ENCODE measurements around the gene GALNT17.

GALNT17 gene

DNA sequence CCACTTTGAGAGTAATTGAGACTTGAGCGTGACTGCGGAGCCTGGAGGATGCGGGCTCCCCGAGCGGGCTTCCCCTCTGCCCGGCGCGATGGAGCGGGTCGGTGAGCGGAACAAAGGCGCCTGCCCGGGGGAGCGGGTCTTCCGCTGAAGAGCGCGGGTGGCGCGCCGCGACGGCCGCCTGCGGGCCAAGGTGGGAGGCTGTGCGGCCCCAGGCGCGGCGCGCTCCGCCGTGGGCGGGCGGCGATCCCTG, at the start of gene GALNT17:
GALNT17 (plus strand) TSS at position 18 of the 250 bp plus-strand sequence.
- ATAC-seq (no peak), DNase-seq (peak; percentile 3)

DNA sequence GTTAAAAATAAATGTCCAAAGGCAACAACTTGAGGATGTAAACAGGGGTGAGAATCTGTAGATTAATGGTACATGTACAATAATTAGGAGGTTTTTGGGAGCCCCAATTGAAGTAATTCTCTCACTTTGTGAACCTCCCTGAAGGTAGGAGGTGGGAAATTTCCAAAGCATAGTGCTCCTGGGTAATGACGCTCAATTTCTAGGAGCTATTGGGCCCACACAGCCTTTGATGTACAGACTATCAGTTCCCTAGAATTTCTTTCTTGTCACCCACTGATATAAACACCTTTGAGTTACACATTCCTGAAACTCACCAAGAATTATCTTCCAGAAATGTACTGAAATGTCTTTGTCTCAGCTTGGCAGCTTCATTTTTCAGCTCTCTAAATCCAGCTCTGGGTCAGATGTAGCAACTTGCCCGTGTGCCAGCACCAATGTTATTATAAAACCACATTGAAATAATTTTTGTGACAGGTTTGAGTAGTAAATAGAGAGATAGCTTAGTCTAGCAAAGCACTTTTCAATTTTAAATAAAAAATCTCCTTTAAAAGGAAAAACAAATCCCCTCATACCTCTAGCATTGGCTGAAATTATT, 36.6 kb upstream of the GALNT17 start:
- DNase-seq (no peak), ATAC-seq (no peak)

DNA sequence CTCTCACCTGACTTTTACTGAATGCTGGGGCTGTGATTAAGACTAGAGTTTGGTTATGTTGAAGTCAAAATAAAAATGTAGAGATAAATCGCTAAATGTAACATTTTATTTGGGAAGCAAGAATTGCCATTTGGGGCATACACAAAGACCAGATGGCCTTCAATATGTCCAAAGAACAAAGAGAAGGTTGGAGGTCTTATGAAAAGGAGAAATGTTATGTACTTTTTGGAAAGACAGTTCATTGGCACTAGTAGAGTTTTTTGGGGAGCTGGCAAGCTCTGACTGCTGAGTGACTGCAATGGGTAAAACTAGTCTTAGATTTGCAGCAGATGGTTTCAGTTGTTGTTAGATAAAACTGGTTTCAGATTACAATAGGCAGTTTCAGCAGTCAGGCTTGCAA, 35.6 kb upstream of the GALNT17 start:
- no peak for ATAC-seq

DNA sequence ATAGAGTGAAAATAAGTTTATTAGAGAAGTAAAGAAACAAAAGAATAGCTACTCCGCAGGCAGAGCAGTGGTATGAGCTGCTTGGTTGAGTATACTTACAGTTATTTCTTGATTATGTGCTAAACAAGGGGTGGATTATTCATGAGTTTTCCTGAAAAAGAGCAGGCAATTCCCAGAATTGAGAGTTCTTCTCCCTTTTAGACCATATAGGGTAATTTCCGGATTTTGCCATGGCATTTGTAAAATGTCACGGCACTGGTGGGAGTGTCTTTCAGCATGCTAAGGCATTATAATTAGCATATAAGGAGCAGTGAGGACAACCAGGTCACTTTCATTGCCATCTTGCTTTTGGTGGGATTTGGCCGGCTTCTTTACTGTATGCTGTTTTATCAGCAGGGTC, 25.7 kb upstream of the GALNT17 start:
- DNase-seq (no peak), ATAC-seq (no peak)

More for the DNA sequence above, 35.6 kb upstream of the GALNT17 start:
- DNase-seq, result no peak

DNA sequence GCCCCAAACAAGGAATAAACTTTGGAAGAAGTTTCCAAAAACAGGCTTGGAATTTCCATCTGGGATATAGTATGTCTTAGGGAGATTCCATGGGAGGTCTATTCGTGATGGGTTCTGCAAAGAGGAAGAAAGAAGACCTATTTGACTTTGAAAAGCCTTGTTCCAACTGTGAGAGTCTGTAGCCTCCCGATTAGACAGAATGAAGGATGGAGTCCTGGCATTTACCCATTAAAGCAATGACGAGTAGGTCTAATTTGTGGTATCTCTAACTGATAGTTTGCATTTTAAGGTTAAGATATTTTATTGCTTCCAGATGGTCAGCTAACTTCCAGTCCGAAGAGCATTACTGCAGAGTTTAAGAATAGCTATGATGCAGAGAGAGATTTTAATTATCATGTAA, 19.5 kb upstream of the GALNT17 start:
- DNase-seq, result no peak
- ATAC-seq, result no peak

DNA sequence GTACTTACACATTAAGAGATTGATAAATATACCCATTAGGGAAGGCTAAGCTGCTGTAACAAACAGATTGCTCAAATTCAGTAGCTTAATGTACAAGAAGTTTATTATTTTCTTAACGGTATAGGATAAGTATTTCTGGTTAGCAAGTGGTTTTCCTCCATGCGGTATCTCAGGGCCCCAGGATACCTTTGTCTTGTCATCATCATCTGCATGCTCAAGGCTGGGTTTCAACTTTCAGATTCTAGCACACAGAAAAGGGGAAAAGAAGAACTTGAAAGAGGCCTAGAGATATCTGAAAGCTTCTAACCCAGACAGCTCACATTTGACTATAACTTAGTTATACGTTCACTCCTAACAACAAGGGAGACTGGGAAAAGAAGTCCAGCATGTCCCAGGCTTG, 11.8 kb upstream of the GALNT17 start:
- ATAC-seq (no peak), DNase-seq (no peak)

DNA sequence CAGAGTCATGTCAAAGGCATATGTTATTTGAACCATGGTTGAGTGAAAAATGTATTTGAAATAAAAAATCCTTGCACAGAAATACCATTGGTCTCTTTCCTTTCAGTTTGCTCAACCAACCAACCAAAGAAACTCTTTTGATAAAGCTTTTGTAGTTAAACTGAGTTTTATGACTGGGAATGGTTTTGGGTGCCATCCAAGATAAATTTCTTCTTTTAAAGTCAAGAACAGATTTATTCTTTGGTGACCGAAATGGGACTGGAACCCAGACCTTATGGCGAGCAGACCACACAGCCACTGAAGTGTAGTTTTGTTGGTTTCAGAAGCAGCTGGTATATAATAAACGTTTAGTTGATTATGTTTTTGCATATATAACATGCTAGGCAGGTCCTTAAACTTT, 2.8 kb upstream of the GALNT17 start:
- ATAC-seq (no peak), DNase-seq (no peak)

DNA sequence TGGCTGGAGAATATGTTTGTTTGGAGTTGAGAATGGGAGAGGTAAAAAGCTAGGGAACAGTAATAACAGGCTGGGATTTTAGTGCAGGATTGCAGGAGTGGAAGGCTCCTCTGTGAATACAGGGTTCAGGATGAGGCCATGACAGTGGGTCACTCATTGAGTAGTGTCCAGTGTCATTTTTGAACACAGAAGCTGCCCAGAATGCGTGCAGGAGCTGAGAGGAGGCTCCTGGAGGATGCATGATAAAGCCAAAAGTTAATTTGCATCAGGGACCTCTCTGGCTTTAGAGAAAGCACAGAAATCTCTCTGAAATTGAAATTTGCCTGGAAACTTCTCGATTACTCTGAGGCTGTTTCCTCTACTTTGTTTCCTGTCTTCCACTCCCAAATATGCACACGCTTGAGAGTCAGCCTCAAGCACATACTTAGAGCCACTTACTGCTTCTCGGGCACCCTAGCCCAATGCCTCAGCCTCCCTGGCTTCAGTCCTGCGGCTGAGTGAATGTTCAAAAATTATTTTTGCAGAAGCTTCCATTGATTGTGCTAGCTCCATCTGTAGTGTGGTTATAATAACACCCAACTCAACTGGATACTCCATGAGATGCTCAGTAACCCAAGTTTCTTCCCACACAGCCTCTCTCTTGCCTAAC, 1.8 kb upstream of the GALNT17 start:
- ATAC-seq (no peak), DNase-seq (no peak)

DNA sequence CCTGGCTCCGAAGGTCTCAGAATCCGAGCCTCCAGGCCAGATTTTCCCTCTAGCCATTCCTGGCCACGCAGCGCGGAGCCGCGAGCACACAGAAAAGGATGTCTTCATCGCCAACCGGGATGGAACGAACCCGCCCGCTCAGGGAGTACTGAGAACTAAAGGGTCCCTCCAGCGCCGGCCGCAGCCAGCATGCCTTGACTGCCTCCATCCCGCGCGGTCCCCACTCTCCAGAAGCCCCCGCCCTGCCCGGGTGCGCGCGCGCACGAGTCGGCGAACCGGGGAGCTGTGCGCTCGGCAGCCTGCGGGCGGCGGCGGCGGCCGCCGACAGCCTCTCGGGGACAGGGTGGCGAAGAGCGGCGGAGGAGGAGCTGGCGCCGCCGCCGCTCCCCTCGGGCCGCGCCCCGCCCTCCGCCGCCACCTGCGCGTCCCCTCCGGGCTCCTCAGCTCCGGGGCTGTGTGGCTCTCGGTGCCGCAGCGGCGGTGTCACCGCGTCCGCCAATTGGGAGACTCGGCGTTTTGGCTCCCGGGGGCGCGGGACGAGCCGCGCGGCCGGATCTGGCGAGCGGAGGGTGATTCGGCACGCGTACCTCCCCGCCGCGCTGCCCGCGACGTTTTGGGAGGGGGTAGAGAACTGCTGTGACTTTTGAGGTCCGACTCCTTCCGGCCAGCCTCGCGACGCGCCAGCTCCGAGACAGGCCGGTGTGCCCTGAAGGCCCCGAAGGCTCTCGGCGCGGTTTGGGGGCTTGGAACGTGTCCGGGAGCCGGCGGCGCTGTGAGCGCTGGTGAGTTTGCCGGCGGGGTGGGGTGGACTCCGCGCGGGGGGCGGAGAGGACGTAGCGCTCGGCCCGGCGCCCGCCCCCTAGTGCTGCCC, 453 bp upstream of the GALNT17 start:
- DNase-seq (peak; percentile 4), ATAC-seq (no peak)

DNA sequence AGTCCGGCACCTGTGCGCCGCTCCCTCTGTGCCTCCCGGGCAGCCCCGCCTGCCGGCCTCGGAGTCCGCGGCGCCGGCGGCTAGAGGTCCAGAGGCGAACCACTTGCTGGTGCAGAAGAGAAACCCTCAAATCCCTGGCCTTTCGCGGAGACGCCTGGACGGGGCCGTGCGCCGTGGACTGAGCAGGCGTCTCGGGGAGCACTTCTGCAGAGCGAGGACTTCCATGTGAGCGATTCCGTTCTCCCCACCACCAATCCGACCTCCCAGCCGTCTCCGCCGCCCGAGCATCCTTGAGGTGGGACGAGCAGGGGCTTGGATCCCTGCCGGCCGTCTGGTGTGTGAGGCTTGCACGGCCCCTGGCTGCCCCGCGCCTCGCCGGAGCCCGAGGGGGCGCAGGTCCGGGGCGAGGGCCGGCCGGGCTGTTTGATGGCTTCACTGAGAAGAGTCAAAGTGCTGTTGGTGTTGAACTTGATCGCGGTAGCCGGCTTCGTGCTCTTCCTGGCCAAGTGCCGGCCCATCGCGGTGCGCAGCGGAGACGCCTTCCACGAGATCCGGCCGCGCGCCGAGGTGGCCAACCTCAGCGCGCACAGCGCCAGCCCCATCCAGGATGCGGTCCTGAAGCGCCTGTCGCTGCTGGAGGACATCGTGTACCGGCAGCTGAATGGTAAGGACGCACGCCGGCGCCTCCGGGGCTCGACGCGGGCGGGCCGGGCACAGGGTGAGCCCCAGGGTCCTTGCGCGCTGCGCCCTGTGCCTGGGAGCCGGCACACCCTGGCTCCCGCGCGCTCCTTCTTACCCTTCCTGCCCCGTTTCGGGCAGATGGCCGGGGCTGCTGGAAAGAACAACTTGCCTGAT, 660 bp downstream of the GALNT17 start:
- no peak for DNase-seq
- ATAC-seq, result no peak

DNA sequence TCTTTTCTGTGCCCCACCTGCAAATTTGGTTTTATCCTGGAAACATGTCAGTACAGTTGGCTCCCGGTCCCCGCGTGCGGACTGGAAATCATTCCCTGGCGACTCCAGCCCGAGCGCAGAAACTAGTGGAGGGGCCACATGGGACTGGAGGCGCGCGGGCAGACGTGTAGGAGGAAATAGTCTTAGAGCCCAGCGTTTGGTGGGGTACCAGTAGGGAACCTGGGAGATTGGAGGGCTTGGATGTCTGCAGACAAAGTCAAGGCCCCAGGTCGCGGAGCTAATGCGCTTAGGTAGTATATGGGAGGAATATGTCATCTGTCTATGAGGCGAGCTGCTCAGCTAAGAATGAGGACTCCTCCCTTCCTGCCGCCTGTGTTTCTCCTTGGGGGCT, 1.3 kb downstream of the GALNT17 start:
- DNase-seq (no peak), ATAC-seq (no peak)

DNA sequence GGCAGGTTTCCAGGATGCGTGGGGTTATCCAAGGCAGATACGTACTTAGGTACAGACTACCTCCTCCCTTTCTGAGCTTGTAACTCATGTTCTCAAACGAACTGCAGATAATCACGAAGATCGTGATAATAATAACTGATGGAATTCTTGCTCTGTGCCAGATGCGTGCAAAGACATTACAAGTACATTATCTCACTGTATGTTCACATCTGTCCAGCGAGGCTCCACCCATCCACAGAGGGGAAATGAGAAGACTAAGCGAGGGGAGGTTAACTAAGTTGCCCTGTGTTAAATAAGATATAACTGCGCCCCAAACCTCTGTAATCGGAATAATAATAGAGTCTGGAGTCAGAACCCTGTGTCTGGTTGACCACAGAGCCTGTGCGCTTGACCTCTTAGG, 1.9 kb downstream of the GALNT17 start:
- ATAC-seq (no peak), DNase-seq (no peak)

DNA sequence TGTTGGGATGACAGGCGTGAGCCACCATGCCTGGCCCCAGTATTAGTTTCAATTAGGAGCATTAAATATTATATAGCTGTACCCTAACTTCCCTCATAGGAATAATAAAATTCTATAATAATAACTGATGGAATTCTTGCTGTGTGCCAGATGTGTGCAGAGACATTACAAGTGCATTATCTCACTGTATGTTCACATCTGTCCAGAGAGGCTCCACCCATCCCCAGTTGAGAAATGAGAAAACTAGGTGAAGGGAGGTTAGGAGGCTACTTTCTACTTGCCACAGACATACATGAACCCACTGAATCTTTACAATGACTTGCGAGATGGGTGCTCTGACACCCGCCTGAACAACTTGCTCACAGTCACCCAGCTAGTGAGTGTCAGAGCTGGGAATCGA, 3.2 kb downstream of the GALNT17 start:
- no peak for ATAC-seq
- no peak for DNase-seq

DNA sequence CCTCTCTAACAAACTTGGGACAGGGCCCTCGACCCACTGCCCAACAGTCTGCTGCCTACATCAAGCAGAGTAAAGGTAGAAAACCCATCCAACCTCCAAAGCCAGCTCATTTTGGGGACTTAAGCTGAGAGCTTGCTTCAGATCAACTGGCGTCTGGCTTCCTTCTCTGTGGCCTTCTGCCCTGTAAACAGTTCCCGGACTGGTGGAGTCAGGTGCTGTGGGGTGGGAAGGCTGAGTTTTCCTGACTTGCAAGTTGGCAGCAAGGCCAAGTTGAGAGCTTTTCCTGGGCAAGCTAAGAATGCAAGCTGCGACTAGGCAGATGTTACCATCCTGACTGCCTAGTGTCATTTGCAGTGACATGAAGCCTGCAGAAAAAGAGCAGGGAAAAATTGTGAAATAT, 3.7 kb downstream of the GALNT17 start:
- DNase-seq, result no peak
- ATAC-seq, result no peak

DNA sequence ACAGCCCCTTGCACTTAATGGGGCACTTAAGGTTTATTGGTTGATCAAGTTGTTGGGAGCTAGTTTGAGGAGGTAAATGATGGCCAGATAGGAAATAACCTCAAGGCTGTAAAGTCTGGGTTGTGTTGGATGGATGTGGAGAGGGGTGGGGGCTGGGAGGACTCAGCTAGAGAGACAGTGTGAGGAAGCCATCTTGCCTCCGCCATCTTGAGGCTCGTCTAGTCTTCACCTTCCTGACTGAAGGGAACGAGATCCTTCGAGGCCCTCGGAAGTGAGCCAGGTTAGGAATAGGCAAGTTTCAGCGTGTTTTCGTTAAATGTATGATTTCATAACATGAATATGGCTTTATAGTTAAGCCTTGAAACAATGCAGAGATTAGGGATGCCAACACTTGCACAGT, 5.5 kb downstream of the GALNT17 start:
- ATAC-seq (no peak), DNase-seq (no peak)

DNA sequence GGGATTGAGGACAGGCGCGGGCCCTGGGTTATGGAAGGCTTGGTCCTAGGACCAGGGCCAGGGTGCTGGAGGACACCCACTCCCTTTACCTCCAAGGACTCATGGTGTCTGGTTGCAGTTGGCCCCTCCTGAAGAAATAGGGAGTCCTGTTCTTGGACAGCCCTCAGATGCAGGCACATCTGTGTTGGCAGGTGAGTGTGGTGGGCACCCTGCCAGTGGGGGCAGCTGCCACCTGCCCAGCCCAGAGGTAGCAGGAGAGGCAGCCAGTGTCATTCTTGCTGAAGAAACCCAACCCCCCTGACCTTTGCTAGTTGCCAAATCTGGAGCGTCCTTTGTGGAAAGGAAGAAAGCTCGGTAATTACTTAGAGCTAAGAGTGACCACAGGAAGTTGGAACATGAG, 8.3 kb downstream of the GALNT17 start:
- ATAC-seq, result no peak
- DNase-seq, result no peak

DNA sequence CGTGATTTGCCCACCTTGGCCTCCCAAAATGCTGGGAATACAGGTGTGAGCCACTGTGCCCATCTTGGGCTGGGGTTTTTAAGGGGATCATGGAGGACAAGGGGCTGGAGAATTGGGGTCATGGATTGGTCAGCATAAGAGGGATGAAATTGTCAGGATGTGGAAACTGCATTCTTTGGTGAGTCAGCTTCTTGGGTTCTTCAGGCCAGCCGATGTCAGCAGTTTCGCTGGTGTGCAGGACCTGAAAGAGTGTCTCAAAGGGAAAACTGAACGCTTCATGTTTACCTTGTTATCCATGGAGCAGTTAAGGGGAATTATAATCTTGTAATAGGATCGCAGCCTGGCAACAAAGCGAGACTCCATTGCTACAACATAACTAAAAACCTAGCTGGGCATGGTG, 13.0 kb downstream of the GALNT17 start:
- no peak for ATAC-seq
- no peak for DNase-seq

DNA sequence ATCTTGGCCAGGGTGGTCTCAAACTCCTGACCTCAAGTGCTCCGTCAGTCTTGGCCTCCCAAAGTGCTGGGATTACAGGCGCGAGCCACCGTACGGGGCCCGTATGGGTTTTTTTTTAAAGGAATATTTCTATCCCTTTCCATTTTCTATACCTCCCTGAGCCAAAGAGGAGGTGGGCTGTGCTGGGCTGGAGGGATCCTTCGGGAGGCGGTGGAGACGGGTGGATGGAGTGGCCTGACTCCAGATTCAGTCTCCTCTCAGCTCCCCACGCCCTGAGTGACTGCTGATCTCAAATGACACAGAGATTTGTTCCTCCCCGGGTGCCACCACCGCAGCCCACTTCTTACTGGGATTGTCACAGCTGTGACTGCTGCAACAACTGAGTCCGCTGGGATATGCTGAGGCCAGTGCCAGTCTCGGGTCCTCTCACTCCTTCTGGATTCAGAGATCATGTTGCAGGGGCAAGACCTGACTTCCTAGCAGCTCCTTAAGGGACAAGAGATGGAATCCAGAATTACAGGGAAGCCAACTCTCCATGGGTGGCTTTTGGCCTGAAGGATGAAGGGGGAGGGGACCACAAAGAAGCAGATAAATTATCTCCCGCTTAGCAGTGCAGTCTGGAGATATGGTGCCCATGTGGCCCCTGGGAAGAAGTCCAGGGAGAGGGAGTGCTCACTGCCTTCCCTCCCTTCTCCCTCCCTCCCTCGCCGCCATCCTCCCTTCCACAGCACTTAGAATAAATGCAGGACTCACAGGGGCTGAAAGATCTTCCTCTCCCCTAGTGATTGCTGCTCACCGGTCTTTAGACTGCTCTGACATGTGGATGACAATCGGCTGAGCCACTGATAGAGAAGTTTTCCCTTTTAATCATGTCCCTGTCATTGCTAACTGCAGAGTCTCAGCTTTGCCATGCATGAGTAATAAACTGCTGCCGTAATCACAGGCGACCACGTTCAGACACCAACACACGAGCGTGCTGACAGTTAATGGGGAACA, 14.3 kb downstream of the GALNT17 start:
- no peak for DNase-seq
- ATAC-seq, result no peak

DNA sequence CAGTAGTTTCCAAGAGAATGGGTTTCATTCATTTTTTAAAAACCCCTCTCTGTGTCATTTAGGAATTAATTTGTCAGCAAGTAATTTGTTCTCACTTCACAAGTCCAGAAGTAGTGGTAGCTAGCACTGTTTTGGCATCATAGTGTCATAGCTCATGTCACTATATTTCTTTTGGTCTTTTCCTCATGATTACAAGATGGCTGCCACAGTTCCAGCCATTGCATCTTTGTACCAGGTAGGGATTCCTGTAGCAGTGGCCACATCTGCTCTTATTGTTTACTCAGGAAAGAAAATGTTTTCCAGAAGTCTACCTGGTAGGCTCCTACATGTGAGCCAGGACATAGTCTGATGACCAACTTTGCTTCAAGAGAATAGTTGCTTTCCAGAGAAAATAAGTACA, 16.2 kb downstream of the GALNT17 start:
- ATAC-seq (no peak), DNase-seq (no peak)

DNA sequence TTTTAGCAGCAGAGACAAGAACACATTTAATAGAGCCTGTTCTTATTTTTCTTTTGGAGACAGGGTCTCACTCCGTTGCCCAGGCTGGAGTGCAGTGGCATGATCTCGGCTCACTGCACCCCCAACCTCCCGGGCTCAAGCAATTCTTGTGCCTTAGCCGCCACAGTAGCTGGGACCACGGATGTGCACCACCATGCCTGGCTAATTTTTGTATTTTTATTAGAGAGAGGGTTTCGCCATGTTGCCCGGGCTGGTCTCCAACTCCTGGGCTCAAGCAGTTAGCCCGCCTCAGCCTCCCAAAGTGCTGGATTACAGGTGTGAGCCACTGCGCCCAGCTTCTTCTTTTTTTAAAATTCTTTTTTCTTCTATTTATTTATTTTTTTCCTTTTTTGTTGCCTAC, 23.3 kb downstream of the GALNT17 start:
- DNase-seq, result no peak
- ATAC-seq, result no peak

DNA sequence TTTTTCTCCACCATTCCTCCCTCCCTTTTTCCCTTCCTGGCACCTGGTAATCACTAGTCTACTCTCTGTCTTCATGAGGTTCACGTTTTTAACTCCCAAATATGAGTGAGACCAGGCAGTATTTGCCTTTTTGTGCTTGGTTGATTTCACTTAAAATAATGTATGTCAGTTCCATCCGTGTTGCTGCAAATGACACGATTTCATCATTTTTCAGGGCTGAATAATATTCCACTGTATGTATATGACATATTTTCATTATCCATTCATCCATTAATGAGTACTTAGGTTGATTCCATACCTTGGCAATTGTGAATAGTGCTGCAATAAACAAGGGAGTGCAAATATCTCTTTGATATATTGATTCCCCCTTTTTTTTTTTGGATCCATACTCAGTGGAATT, 25.8 kb downstream of the GALNT17 start:
- ATAC-seq (no peak), DNase-seq (no peak)

DNA sequence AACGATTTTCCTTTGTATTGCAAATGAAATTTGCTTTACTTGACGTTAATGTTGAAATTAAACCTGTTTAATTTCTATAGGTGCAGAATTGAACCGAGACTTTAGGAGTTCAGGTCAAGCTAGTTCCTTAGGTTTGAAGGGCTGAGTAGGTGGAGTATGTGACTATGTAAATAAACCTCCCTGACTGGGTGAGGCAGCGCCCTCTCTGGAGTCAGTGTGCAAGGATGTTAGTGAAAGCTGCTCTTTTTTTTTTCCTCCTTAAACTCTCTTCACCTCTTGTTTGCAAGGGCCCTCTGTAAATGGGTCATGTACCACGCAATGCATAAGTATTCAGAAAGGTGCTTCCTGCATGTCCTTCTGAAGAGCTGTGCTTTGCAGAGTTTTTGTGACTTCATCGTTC, 33.8 kb downstream of the GALNT17 start:
- ATAC-seq (no peak), DNase-seq (no peak)

Measured in stimulated activated naive CD8-positive, alpha-beta T cell treated with anti-CD3 and anti-CD28 coated beads, Interleukin-15, Interleukin-2, amounts not matched to agents 100 U/mL and 50 U/mL, for 24 hours (primary cell).